Measurements from ENCODE around the gene RD3L. TPM values are rescaled to one million over a fixed set of nuclear protein-coding genes. Genes with fewer than 3 reads are reported as not detected.

The RD3L gene
- total and polyA plus RNA-seq, 10 of the 15 experiments (the other 5 are each of a cell fraction or from before 2014, with no cell fraction given) = not detected

GRCh38 chr14:103989964-103990363 lies 47.6 kb upstream of the RD3L start:
- Histone ChIP-seq H3K9me3 (replicated peaks; ENCODE audit: control insufficient read depth, insufficient read depth, low read length) (peaks cover 2% of the 10 kb centered on the region; the same call in 2 of the 3 replicates), H3K4me1 (ENCODE audit: control insufficient read depth, insufficient read depth, low read length) (no peaks in the 10 kb centered on the region), H3K27ac (ENCODE audit: control insufficient read depth, insufficient read depth) (no peak overlapping the region), H3K36me3 (ENCODE audit: control insufficient read depth in 2 of 2, insufficient read depth in 2 of 2, low read length in 1 of 2) (no peaks in the 10 kb centered on the region), H3K9ac (ENCODE audit: control insufficient read depth, insufficient read depth, low read length) (no peak overlapping the region), H4K20me1 (ENCODE audit: control insufficient read depth, insufficient read depth) (no peaks in the 10 kb centered on the region), H3K79me2 (ENCODE audit: control insufficient read depth, insufficient read depth, low read length) (no peaks in the 10 kb centered on the region), H2AFZ (ENCODE audit: control insufficient read depth, low read depth, low read length) (no peak overlapping the region), H3K4me3 (no peak overlapping the region), H3K4me2 (ENCODE audit: control insufficient read depth, insufficient read depth) (no peak overlapping the region), H3K27me3 (replicated peaks in 1 of 2; ENCODE audit: control insufficient read depth in 2 of 2, insufficient read depth in 2 of 2, low read length in 1 of 2) (peaks cover 0 to 1% of the 10 kb centered on the region in 2 experiments; a peak in 2 of 4 replicates)
- ChIA-PET SMC1A (ENCODE audit: uncharacterized antibody, unreplicated experiment) (no interaction called here), CTCF (no interaction called here), POLR2A (no interaction called here), RAD21 (ENCODE audit: unreplicated experiment) (no interaction called here)
- in situ Hi-C loops (cut with MboI) = no loop called here
- DNase-seq (ENCODE audit: low read depth, low spot score) = no peak
- TF ChIP-seq CEBPB (IDR thresholded peaks at IDR 0.05; ENCODE audit: borderline replicate concordance in 1 of 2, low read depth in 2 of 2, low read length in 2 of 2) = no peak
- TF ChIP-seq SMAD1 (IDR thresholded peaks at IDR 0.05; ENCODE audit: low read depth, partially characterized antibody) = no peak
- no peak for FAIRE-seq
- no TSS peak for BruUV-seq (replicated peaks)
- 57% methylated on average over 4 of the region's 4 CpGs for WGBS (ENCODE audit: insufficient coverage, insufficient replicate concordance, low lambda C conversion rate, missing lambda C conversion rate)
- intact Hi-C loops (cut with micrococcal nuclease; ENCODE audit: unreplicated experiment) = no loop called here
- no peak for ATAC-seq

- H3K4me1 ChIP-seq (ENCODE audit: control insufficient read depth, insufficient read depth, low read length) = no peaks in the 10 kb centered on the region
- no peaks in the 10 kb centered on the region for H3K79me2 ChIP-seq (ENCODE audit: control insufficient read depth, insufficient read depth, low read length)
- BruUV-seq (replicated peaks) = no TSS peak
- in situ Hi-C loops (cut with MboI) = no loop called here
- WGBS (ENCODE audit: insufficient coverage, insufficient replicate concordance, low lambda C conversion rate, missing lambda C conversion rate) = 0% methylated on average over 1 of the region's 1 CpG
- H4K20me1 ChIP-seq (ENCODE audit: control insufficient read depth, insufficient read depth) = no peaks in the 10 kb centered on the region
- DNase-seq (ENCODE audit: low read depth, low spot score) = no peak
- ATAC-seq = no peak
- FAIRE-seq = no peak
- H3K4me3 ChIP-seq = no peak overlapping the region
- ChIA-PET CTCF (no interaction called here), RAD21 (ENCODE audit: unreplicated experiment) (no interaction called here), POLR2A (no interaction called here), SMC1A (ENCODE audit: uncharacterized antibody, unreplicated experiment) (interaction anchor here (0.9 kb wide), 1 partner anchor 218 kb away, joined by 3 read pairs; no protein-coding TSS in a partner anchor)
- H3K36me3 ChIP-seq (ENCODE audit: control insufficient read depth in 2 of 2, insufficient read depth in 2 of 2, low read length in 1 of 2) = no peaks in the 10 kb centered on the region
- intact Hi-C loops (cut with micrococcal nuclease; ENCODE audit: unreplicated experiment) = no loop called here
- no peak for TF ChIP-seq MTA2 (IDR thresholded peaks at IDR 0.05; ENCODE audit: low read depth)
- TF ChIP-seq ZNF24 (IDR thresholded peaks at IDR 0.05) = no peak
- no peak for TF ChIP-seq MLLT1 (IDR thresholded peaks at IDR 0.05)
- no peak for TF ChIP-seq SIX5 (IDR thresholded peaks at IDR 0.05; ENCODE audit: low read depth, low read length, severe bottlenecking)
- H3K9ac ChIP-seq (ENCODE audit: control insufficient read depth, insufficient read depth, low read length) = no peak overlapping the region
- no peak overlapping the region for H2AFZ ChIP-seq (ENCODE audit: control insufficient read depth, low read depth, low read length)
- H3K4me2 ChIP-seq (ENCODE audit: control insufficient read depth, insufficient read depth) = no peak overlapping the region
- peaks cover 0 to 1% of the 10 kb centered on the region in 2 experiments; a peak in 1 of 4 replicates for H3K27me3 ChIP-seq (replicated peaks in 1 of 2; ENCODE audit: control insufficient read depth in 2 of 2, insufficient read depth in 2 of 2, low read length in 1 of 2)
- H3K27ac ChIP-seq (ENCODE audit: control insufficient read depth, insufficient read depth) = no peak overlapping the region
- H3K9me3 ChIP-seq (replicated peaks; ENCODE audit: control insufficient read depth, insufficient read depth, low read length) = peaks cover 2% of the 10 kb centered on the region; the same call in 2 of the 3 replicates
These were observed 46.7 kb upstream of the RD3L start for GRCh38 chr14:103989034-103989433.
